Esophagus muscularis mucosa (tissue), 3 donors: Measurements from ENCODE around the gene SNED1.

Source experiments
- POLR2AphosphoS5 ChIP-seq, 2 donors: sonication (generic); formaldehyde crosslinking; IDR thresholded peaks; one replicate each; pipeline ENCODE4 v1.6.1; 2017; ENCODE audit warnings: antibody characterized with exemption in 2 of 2
- TF ChIP-seq, protein P1 (sequence below), 3 experiments: fragments of 200-600 bp in 2 of 3; fragments of 450-650 bp in 1 of 3; sonication (generic) in 2 of 3; IDR thresholded peaks; one replicate each; pipeline ENCODE4 v1.5.1; 2017 to 2019; ENCODE audit warnings: antibody characterized with exemption in 3 of 3, mild to moderate bottlenecking in 2 of 3, moderate library complexity in 1 of 3

GRCh38 chr2:241036397-241036963 lies 38.1 kb downstream of the SNED1 start:
- no peak for TF ChIP-seq POLR2AphosphoS5 (IDR thresholded peaks at IDR 0.05)
- TF ChIP-seq, protein P1, sequence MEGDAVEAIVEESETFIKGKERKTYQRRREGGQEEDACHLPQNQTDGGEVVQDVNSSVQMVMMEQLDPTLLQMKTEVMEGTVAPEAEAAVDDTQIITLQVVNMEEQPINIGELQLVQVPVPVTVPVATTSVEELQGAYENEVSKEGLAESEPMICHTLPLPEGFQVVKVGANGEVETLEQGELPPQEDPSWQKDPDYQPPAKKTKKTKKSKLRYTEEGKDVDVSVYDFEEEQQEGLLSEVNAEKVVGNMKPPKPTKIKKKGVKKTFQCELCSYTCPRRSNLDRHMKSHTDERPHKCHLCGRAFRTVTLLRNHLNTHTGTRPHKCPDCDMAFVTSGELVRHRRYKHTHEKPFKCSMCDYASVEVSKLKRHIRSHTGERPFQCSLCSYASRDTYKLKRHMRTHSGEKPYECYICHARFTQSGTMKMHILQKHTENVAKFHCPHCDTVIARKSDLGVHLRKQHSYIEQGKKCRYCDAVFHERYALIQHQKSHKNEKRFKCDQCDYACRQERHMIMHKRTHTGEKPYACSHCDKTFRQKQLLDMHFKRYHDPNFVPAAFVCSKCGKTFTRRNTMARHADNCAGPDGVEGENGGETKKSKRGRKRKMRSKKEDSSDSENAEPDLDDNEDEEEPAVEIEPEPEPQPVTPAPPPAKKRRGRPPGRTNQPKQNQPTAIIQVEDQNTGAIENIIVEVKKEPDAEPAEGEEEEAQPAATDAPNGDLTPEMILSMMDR (IDR thresholded peaks at IDR 0.05): no peak
